HepG2 (cell line): Measurements from ENCODE around the gene OIT3. TPM values are rescaled to one million over a fixed set of nuclear protein-coding genes. Genes with fewer than 3 reads are reported as not detected.

Experiments
- BHLHE40 ChIP-seq: IDR thresholded peaks from 2 replicates; pipeline ENCODE4 v1.6.1; 2011; ENCODE audit warnings: low read length, improper control_type of control experiment
- CCAR2 ChIP-seq: fragments of 200-400 bp; formaldehyde crosslinking; optimal IDR thresholded peaks from 2 replicates; pipeline ENCODE3; 2018; ENCODE audit warnings: low read depth, mild to moderate bottlenecking, low read length, moderate library complexity
- HCFC1 ChIP-seq: fragments of 150-350 bp; IDR thresholded peaks from 2 replicates; pipeline ENCODE4 v1.6.1; 2014; ENCODE audit warnings: low read depth, low read length
- KAT8 ChIP-seq: IDR thresholded peaks from 2 replicates; pipeline ENCODE4 v1.6.1; 2016; ENCODE audit warnings: missing genetic modification reagents, missing compliant biosample characterization
- MED1 ChIP-seq: sonication (generic); formaldehyde crosslinking; IDR thresholded peaks from 2 replicates; pipeline ENCODE4 v1.4.0; 2020; ENCODE audit warnings: missing genetic modification reagents
- MTA1 ChIP-seq: sonication (generic); formaldehyde crosslinking; IDR thresholded peaks from 2 replicates; pipeline ENCODE4 v1.4.0; 2020; ENCODE audit warnings: missing genetic modification reagents, mild to moderate bottlenecking, borderline replicate concordance
- NR2C2 ChIP-seq: sonication (generic); formaldehyde crosslinking; IDR thresholded peaks from 2 replicates; pipeline ENCODE4 v1.4.0; 2020; ENCODE audit warnings: missing genetic modification reagents, mild to moderate bottlenecking, moderate library complexity, borderline replicate concordance
- NR2F6 ChIP-seq, 2 experiments: IDR thresholded peaks; 2 replicates each; pipeline ENCODE4 v1.6.1; 2016; ENCODE audit warnings: antibody characterized with exemption in 1 of 2, mild to moderate bottlenecking in 1 of 2
- RBM39 ChIP-seq: fragments of 200-400 bp; formaldehyde crosslinking; IDR thresholded peaks from one replicate; pipeline ENCODE4 v1.6.1; 2018; ENCODE audit warnings: antibody characterized with exemption, mild to moderate bottlenecking, low read depth, low read length; ENCODE audit not compliant: poor library complexity, severe bottlenecking
- SRF ChIP-seq: IDR thresholded peaks from 2 replicates; pipeline ENCODE4 v1.6.1; 2011; ENCODE audit warnings: mild to moderate bottlenecking, low read depth, low read length, moderate library complexity
- WIZ ChIP-seq: sonication (generic); formaldehyde crosslinking; IDR thresholded peaks from 2 replicates; pipeline ENCODE4 v1.5.1; 2020; ENCODE audit warnings: mild to moderate bottlenecking, missing genetic modification reagents
- ZEB1 ChIP-seq: IDR thresholded peaks from 2 replicates; pipeline ENCODE4 v1.6.1; 2012; ENCODE audit warnings: mild to moderate bottlenecking, low read depth, inconsistent platforms; ENCODE audit not compliant: insufficient replicate concordance
- ZFYVE20 ChIP-seq: sonication (generic); formaldehyde crosslinking; IDR thresholded peaks from 2 replicates; pipeline ENCODE4 v1.8.0; 2023; ENCODE audit warnings: low read depth, mild to moderate bottlenecking, moderate library complexity, missing genetic modification reagents, borderline replicate concordance
- ZNF136 ChIP-seq: sonication (generic); formaldehyde crosslinking; IDR thresholded peaks from 2 replicates; pipeline ENCODE4 v1.8.1; 2022; ENCODE audit warnings: low read depth, mild to moderate bottlenecking, moderate library complexity, missing genetic modification reagents
- ZNF263 ChIP-seq: sonication (generic); formaldehyde crosslinking; IDR thresholded peaks from 2 replicates; pipeline ENCODE4 v1.4.0; 2020; ENCODE audit warnings: missing genetic modification reagents
- ZNF451 ChIP-seq: sonication (generic); formaldehyde crosslinking; IDR thresholded peaks from 2 replicates; pipeline ENCODE4 v1.5.0; 2020; ENCODE audit warnings: mild to moderate bottlenecking, missing genetic modification reagents
- ZSCAN9 ChIP-seq: IDR thresholded peaks from 2 replicates; pipeline ENCODE4 v1.6.1; 2016; ENCODE audit warnings: borderline replicate concordance
- polyA plus RNA-seq, 8 experiments: library from polyadenylated mRNA; depleted of rRNA in 3 of 8; stranded (reverse) in 7 of 8; unstranded in 1 of 8; fragments of >200 nt; fragmentation: Illumina TruSeq in 4 of 8; extraction: Trizol in 4 of 8; gene quantifications; 2 replicates each; pipeline versions ENCODE4 v1.2.1 to v1.2.3, GENCODE V29; 2011 to 2016; ENCODE audit warnings: low read depth in 4 of 8, missing spikeins in 1 of 8, mixed read lengths in 1 of 8; ENCODE audit not compliant: insufficient read depth in 1 of 8
- total RNA-seq, 5 experiments: library from RNA; depleted of rRNA; stranded (reverse); fragments of >200 nt; fragmentation: Illumina TruSeq; extraction: Trizol; gene quantifications; 2 replicates each; pipeline ENCODE4 v1.2.3, GENCODE V29; 2016; ENCODE audit warnings: low read depth in 1 of 5
- TF ChIP-seq, protein P1 (sequence below): sonication (generic); formaldehyde crosslinking; IDR thresholded peaks from 2 replicates; pipeline ENCODE4 v1.8.1; 2023; ENCODE audit warnings: missing genetic modification reagents, inconsistent platforms, borderline replicate concordance
- TF ChIP-seq, protein P2 (sequence below): sonication (generic); formaldehyde crosslinking; IDR thresholded peaks from 2 replicates; pipeline ENCODE4 v1.4.0; 2020; ENCODE audit warnings: mild to moderate bottlenecking, missing genetic modification reagents
- TF ChIP-seq, protein P3 (sequence below): sonication (generic); formaldehyde crosslinking; IDR thresholded peaks from 2 replicates; pipeline ENCODE4 v1.9.0; 2021; ENCODE audit warnings: mild to moderate bottlenecking, missing genetic modification reagents

OIT3 gene
- total and polyA plus RNA-seq, 2 of the 13 experiments (the other 11 are each of a cell fraction or from before 2014, with no cell fraction given): not detected

GRCh38 chr10:72952642-72953158 is 59.2 kb downstream of the OIT3 start (continued):
- TF ChIP-seq, protein P1, sequence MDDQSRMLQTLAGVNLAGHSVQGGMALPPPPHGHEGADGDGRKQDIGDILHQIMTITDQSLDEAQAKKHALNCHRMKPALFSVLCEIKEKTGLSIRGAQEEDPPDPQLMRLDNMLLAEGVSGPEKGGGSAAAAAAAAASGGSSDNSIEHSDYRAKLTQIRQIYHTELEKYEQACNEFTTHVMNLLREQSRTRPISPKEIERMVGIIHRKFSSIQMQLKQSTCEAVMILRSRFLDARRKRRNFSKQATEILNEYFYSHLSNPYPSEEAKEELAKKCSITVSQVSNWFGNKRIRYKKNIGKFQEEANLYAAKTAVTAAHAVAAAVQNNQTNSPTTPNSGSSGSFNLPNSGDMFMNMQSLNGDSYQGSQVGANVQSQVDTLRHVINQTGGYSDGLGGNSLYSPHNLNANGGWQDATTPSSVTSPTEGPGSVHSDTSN: no peak
- TF ChIP-seq CCAR2 (no peak), HCFC1 (no peak), ZEB1 (peak; percentile 87), MED1 (peak; percentile 49; the same call in 1 of the 2 replicates), NR2C2 (no peak), ZNF136 (CRISPR knock-in tag) (no peak), KAT8 (CRISPR knock-in tag) (0 out of 2 replicates have a peak, but pooled peaks have one; percentile 14), NR2F6 (IDR thresholded peaks at IDR 0.05) (peak; percentile 20; the same call in 1 of the 2 replicates), NR2F6 (CRISPR knock-in tag; IDR thresholded peaks at IDR 0.05) (no peak), BHLHE40 (no peak), ZSCAN9 (CRISPR knock-in tag) (0 out of 2 replicates have a peak, but pooled peaks have one; percentile 10), ZNF263 (0 out of 2 replicates have a peak, but pooled peaks have one; percentile 19), MTA1 (CRISPR knock-in tag) (no peak), ZNF451 (CRISPR knock-in tag) (no peak), WIZ (CRISPR knock-in tag) (no peak), SRF (no peak), ZFYVE20 (CRISPR knock-in tag) (no peak), RBM39 (no peak)
- TF ChIP-seq, protein P2, sequence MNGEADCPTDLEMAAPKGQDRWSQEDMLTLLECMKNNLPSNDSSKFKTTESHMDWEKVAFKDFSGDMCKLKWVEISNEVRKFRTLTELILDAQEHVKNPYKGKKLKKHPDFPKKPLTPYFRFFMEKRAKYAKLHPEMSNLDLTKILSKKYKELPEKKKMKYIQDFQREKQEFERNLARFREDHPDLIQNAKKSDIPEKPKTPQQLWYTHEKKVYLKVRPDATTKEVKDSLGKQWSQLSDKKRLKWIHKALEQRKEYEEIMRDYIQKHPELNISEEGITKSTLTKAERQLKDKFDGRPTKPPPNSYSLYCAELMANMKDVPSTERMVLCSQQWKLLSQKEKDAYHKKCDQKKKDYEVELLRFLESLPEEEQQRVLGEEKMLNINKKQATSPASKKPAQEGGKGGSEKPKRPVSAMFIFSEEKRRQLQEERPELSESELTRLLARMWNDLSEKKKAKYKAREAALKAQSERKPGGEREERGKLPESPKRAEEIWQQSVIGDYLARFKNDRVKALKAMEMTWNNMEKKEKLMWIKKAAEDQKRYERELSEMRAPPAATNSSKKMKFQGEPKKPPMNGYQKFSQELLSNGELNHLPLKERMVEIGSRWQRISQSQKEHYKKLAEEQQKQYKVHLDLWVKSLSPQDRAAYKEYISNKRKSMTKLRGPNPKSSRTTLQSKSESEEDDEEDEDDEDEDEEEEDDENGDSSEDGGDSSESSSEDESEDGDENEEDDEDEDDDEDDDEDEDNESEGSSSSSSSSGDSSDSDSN (CRISPR knock-in tag): no peak
- TF ChIP-seq, protein P3, sequence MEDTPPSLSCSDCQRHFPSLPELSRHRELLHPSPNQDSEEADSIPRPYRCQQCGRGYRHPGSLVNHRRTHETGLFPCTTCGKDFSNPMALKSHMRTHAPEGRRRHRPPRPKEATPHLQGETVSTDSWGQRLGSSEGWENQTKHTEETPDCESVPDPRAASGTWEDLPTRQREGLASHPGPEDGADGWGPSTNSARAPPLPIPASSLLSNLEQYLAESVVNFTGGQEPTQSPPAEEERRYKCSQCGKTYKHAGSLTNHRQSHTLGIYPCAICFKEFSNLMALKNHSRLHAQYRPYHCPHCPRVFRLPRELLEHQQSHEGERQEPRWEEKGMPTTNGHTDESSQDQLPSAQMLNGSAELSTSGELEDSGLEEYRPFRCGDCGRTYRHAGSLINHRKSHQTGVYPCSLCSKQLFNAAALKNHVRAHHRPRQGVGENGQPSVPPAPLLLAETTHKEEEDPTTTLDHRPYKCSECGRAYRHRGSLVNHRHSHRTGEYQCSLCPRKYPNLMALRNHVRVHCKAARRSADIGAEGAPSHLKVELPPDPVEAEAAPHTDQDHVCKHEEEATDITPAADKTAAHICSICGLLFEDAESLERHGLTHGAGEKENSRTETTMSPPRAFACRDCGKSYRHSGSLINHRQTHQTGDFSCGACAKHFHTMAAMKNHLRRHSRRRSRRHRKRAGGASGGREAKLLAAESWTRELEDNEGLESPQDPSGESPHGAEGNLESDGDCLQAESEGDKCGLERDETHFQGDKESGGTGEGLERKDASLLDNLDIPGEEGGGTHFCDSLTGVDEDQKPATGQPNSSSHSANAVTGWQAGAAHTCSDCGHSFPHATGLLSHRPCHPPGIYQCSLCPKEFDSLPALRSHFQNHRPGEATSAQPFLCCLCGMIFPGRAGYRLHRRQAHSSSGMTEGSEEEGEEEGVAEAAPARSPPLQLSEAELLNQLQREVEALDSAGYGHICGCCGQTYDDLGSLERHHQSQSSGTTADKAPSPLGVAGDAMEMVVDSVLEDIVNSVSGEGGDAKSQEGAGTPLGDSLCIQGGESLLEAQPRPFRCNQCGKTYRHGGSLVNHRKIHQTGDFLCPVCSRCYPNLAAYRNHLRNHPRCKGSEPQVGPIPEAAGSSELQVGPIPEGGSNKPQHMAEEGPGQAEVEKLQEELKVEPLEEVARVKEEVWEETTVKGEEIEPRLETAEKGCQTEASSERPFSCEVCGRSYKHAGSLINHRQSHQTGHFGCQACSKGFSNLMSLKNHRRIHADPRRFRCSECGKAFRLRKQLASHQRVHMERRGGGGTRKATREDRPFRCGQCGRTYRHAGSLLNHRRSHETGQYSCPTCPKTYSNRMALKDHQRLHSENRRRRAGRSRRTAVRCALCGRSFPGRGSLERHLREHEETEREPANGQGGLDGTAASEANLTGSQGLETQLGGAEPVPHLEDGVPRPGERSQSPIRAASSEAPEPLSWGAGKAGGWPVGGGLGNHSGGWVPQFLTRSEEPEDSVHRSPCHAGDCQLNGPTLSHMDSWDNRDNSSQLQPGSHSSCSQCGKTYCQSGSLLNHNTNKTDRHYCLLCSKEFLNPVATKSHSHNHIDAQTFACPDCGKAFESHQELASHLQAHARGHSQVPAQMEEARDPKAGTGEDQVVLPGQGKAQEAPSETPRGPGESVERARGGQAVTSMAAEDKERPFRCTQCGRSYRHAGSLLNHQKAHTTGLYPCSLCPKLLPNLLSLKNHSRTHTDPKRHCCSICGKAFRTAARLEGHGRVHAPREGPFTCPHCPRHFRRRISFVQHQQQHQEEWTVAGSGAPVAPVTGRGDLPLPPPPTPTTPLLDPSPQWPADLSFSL (CRISPR knock-in tag): no peak
